ENCODE data around the gene ZC3H12C.

GRCh38 chr11:110130642-110131238, 37.5 kb downstream of the ZC3H12C start:
- no peak for TF ChIP-seq POLR2A (IDR thresholded peaks at IDR 0.05)
- TF ChIP-seq CTCF (IDR thresholded peaks at IDR 0.05): no peak

Measured in Peyer's patch (tissue), 4 donors.